ENCODE data around the gene CACNA1H.
"Not testable (repeated sequence)": the region's sequence is repeated elsewhere in the genome, so short reads cannot be mapped to it uniquely, and the experiment has no call there.

The CACNA1H gene

GRCh38 chr16:1224558-1224957 lies 71.7 kb downstream of the CACNA1H start:
- no peak for DNase-seq (ENCODE audit: low read depth in 1 of 2, low spot score in 1 of 2)

GRCh38 chr16:1225051-1225451 lies 72.1 kb downstream of the CACNA1H start, which contains the start of gene TPSG1:
Gene TPSG1, minus strand, starts transcription at chr16:1225268. Its CDS starts 16 bp downstream, at chr16:1225252.
- DNase-seq (ENCODE audit: low read depth in 1 of 2, low spot score in 1 of 2), result no peak

- not testable (repeated sequence) for DNase-seq (ENCODE audit: low read depth in 1 of 2, low spot score in 1 of 2)
Observed at GRCh38 chr16:1225728-1226311, 72.9 kb downstream of the CACNA1H start.

GRCh38 chr16:1226692-1227091 lies 73.8 kb downstream of the CACNA1H start:
- not testable (repeated sequence) for DNase-seq (ENCODE audit: low read depth in 1 of 2, low spot score in 1 of 2)

GRCh38 chr16:1228227-1228626 lies 75.3 kb downstream of the CACNA1H start:
- DNase-seq (ENCODE audit: low read depth in 1 of 2, low spot score in 1 of 2), result not testable (repeated sequence)

- not testable (repeated sequence) for DNase-seq (ENCODE audit: low read depth in 1 of 2, low spot score in 1 of 2)
Observed at GRCh38 chr16:1229476-1229875, 76.6 kb downstream of the CACNA1H start.

GRCh38 chr16:1230084-1230470 lies 77.2 kb downstream of the CACNA1H start, which contains the start of gene TPSB2:
Gene TPSB2, minus strand, starts transcription at chr16:1230184. Its CDS starts 233 bp downstream, at chr16:1229951.
- not testable (repeated sequence) for DNase-seq (ENCODE audit: low read depth in 1 of 2, low spot score in 1 of 2)

- not testable (repeated sequence) for DNase-seq (ENCODE audit: low read depth in 1 of 2, low spot score in 1 of 2)
Observed at GRCh38 chr16:1230471-1231212, 77.7 kb downstream of the CACNA1H start.

GRCh38 chr16:1231301-1231700 lies 78.4 kb downstream of the CACNA1H start:
- DNase-seq (ENCODE audit: low read depth in 1 of 2, low spot score in 1 of 2), result not testable (repeated sequence)

- not testable (repeated sequence) for DNase-seq (ENCODE audit: low read depth in 1 of 2, low spot score in 1 of 2)
Observed at GRCh38 chr16:1232049-1232748, 79.3 kb downstream of the CACNA1H start.

- not testable (repeated sequence) for DNase-seq (ENCODE audit: low read depth in 1 of 2, low spot score in 1 of 2)
Observed at GRCh38 chr16:1236659-1237058, 83.8 kb downstream of the CACNA1H start.

- no peak for DNase-seq (ENCODE audit: low read depth in 1 of 2, low spot score in 1 of 2)
Observed at GRCh38 chr16:1237990-1238389, 85.1 kb downstream of the CACNA1H start.

- not testable (repeated sequence) for DNase-seq (ENCODE audit: low read depth in 1 of 2, low spot score in 1 of 2)
Observed at GRCh38 chr16:1238909-1239308, 86.0 kb downstream of the CACNA1H start.

- DNase-seq (ENCODE audit: low read depth in 1 of 2, low spot score in 1 of 2), result not testable (repeated sequence)
Observed at GRCh38 chr16:1239575-1239974, 86.7 kb downstream of the CACNA1H start.

- not testable (repeated sequence) for DNase-seq (ENCODE audit: low read depth in 1 of 2, low spot score in 1 of 2)
Observed at GRCh38 chr16:1240436-1240835, 87.5 kb downstream of the CACNA1H start, which contains the start of gene TPSAB1. Gene TPSAB1, plus strand, starts transcription at chr16:1240705. Its CDS starts 234 bp downstream, at chr16:1240939.

GRCh38 chr16:1241081-1241480 lies 88.2 kb downstream of the CACNA1H start:
- DNase-seq (ENCODE audit: low read depth in 1 of 2, low spot score in 1 of 2), result not testable (repeated sequence)

GRCh38 chr16:1243363-1243762 lies 90.5 kb downstream of the CACNA1H start:
- DNase-seq (ENCODE audit: low read depth in 1 of 2, low spot score in 1 of 2), result not testable (repeated sequence)

GRCh38 chr16:1243907-1244850 lies 91.3 kb downstream of the CACNA1H start:
- DNase-seq (ENCODE audit: low read depth in 1 of 2, low spot score in 1 of 2), result not testable (repeated sequence)

GRCh38 chr16:1244881-1245280 lies 92.0 kb downstream of the CACNA1H start:
- DNase-seq (ENCODE audit: low read depth in 1 of 2, low spot score in 1 of 2), result no peak

GRCh38 chr16:1245452-1246020 lies 92.6 kb downstream of the CACNA1H start:
- DNase-seq (ENCODE audit: low read depth in 1 of 2, low spot score in 1 of 2), result no peak

All from stimulated activated CD4-positive, alpha-beta T cell treated with anti-CD3 and anti-CD28 coated beads, Interleukin-15, amount 100 ng/mL, for 1 hour (primary cell).